Central memory CD8-positive, alpha-beta T cell (primary cell): ENCODE measurements around the gene TRRAP.

Experiments used
- ATAC-seq: fragments of 150-1000 bp; cut with Tn5 transposase; replicated peaks from 2 replicates; pipeline ENCODE4 v1.10.0; 2022; ENCODE audit warnings: mild to moderate bottlenecking, moderate FRiP score, moderate number of reproducible peaks; ENCODE audit not compliant: poor library complexity, severe bottlenecking; ENCODE audit errors: extremely low read depth
- DNase-seq, 2 donors: peaks; one replicate each; pipeline ENCODE4 v3.0.0; 2021; ENCODE audit warnings: low spot score in 2 of 2
- H3K27ac Mint-ChIP-seq: one replicate; pipeline ENCODE4 v1.8.0; 2022; ENCODE audit warnings: low read depth, mild to moderate bottlenecking, moderate library complexity, mixed read lengths
- H3K27me3 Mint-ChIP-seq: one replicate; pipeline ENCODE4 v1.8.0; 2022; ENCODE audit warnings: mixed read lengths
- H3K36me3 Mint-ChIP-seq: one replicate; pipeline ENCODE4 v1.8.0; 2022; ENCODE audit warnings: mild to moderate bottlenecking, moderate library complexity, mixed read lengths; ENCODE audit not compliant: insufficient read depth
- H3K4me1 Mint-ChIP-seq: one replicate; pipeline ENCODE4 v1.8.0; 2022; ENCODE audit warnings: mixed read lengths
- H3K4me3 Mint-ChIP-seq: one replicate; pipeline ENCODE4 v1.8.0; 2022; ENCODE audit warnings: mild to moderate bottlenecking, moderate library complexity, mixed read lengths
- H3K9me3 Mint-ChIP-seq: one replicate; pipeline ENCODE4 v1.8.0; 2022; ENCODE audit warnings: mixed read lengths

The TRRAP gene

DNA sequence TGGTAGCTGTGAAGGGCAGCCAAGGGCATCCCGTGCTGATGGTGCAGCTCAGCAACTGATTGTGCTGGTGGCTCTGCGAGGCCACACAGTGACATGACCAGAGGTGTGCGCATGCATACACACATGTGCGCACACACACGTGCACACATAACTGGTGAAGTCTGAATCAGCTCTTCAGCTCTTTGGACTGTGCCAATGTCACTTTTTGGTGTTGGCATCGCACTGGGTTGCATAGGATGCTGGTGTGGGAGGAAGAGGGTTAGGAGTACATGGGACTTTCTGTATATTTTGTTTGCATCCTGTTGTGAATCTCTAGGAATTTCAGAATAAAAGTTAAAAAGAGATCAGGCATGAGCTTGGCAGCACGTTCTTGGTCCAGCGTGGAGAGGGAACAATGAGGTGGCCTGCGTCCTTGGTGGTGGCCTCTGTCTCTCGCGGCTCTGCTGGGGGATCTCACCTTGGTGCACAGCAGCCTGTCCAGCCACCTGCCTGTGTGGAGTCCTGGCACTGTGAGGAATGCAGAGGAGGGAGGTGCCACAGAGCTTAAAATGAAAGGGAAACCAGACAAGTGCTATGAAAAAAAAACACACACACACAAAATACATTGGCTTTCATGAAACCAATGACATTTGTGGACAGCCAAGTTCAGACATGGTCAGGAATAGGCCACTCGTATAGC lies 124.0 kb downstream of the TRRAP start:
- Mint-ChIP-seq H3K27ac (no peak overlapping the region), H3K36me3 (peaks cover 53% of the 10 kb centered on the region), H3K4me3 (no peak overlapping the region), H3K4me1 (no peaks in the 10 kb centered on the region), H3K27me3 (no peaks in the 10 kb centered on the region), H3K9me3 (no peaks in the 10 kb centered on the region)
- DNase-seq: no peak
- ATAC-seq: no peak

DNA sequence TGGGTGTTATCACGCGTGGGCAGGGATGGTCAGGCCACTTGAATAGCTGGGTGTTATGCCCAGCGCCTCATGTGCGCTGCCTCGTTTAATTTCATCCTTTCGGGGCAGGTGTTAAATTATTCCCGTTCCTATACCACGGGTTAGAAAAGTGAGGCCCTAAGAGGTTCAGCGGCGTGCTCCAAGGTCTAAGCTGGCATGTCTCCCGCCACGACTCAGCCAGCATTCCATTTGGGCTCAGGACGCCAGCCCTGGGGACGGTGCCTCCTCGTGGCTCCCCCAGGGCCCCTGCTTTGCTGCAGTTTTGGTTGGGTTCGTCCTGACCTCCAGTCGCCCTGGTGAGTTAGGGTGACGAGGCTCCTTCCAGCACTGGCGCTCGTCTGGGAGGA lies 124.5 kb downstream of the TRRAP start:
- no peaks in the 10 kb centered on the region for H3K4me1 Mint-ChIP-seq
- DNase-seq (no peak), ATAC-seq (no peak)
- peaks cover 54% of the 10 kb centered on the region for H3K36me3 Mint-ChIP-seq
- no peak overlapping the region for H3K4me3 Mint-ChIP-seq
- H3K9me3 Mint-ChIP-seq: no peaks in the 10 kb centered on the region
- no peaks in the 10 kb centered on the region for H3K27me3 Mint-ChIP-seq
- no peak overlapping the region for H3K27ac Mint-ChIP-seq

DNA sequence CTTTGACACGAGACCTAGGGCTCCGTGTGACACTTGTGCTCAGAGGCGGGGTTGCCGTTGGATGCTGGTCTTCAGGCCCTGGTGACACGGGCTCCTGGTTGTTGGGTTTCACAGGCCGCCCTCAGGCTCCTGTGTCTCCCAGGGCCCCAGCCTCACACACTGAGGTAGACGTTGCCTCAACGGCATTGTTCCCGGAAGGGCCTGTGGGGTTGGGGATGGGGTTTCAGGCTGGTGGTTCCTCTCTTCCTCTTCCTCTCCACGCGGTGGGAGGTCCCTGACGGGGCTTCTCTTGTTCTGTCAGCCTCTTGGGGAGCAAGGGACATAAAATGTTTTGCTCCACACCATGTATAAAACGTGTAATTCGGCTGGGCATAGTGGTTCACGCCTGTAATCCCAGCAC lies 125.1 kb downstream of the TRRAP start:
- peaks cover 52% of the 10 kb centered on the region for H3K36me3 Mint-ChIP-seq
- no peak overlapping the region for H3K27ac Mint-ChIP-seq
- ATAC-seq: no peak

DNA sequence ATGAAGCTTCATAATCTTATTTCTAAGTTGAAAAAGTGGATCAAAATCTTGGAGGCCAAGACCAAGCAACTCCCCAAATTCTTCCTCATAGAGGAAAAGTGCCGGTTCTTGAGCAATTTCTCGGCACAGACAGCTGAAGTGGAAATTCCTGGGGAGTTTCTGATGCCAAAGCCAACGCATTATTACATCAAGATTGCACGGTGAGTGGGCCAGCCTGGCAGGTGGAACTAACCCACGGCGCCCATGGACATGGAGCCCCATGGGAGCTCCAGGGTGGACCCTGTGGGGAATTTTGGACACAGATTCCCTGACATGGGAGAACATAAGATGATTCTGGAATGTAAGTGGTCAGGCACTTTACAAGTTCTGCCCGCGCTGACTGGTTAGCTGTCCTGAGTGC lies 125.9 kb downstream of the TRRAP start:
- H3K27me3 Mint-ChIP-seq: no peaks in the 10 kb centered on the region
- H3K4me1 Mint-ChIP-seq: no peaks in the 10 kb centered on the region
- DNase-seq: peak in 1 of 2 donors; percentile 1
- H3K27ac Mint-ChIP-seq: no peak overlapping the region
- peaks cover 56% of the 10 kb centered on the region for H3K36me3 Mint-ChIP-seq
- no peaks in the 10 kb centered on the region for H3K9me3 Mint-ChIP-seq
- no peak for ATAC-seq
- no peak overlapping the region for H3K4me3 Mint-ChIP-seq

More for the DNA sequence above, 125.1 kb downstream of the TRRAP start:
- Mint-ChIP-seq H3K4me1 (no peaks in the 10 kb centered on the region), H3K27me3 (no peaks in the 10 kb centered on the region), H3K4me3 (no peak overlapping the region), H3K9me3 (no peaks in the 10 kb centered on the region)
- no peak for DNase-seq

DNA sequence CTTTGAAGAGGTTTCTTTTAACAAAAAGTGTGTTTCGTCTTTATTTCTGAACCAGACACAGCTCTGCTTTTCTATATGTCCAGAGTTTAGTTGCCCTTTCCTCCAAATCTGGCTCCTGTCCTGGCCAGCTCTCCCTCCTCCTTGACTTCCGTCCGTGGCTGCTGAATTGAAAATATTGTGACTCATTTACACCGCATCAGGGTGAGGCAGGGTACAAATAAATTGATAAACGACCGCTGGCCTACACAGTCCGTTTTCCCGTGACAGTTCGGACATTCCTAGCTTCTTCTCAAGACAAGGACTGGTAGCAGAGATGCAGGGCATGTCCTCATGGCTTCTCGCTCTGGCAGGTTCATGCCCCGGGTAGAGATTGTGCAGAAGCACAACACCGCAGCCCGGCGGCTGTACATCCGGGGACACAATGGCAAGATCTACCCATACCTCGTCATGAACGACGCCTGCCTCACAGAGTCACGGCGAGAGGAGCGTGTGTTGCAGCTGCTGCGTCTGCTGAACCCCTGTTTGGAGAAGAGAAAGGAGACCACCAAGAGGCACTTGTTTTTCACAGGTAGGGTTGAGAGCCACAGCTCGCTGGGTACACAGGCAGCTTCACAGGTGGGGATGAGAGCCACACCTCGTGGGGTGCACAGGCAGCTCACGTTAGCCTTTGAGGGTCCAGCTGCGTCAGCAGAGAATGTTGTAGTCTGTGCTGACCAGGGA lies 126.6 kb downstream of the TRRAP start:
- DNase-seq: peak in 1 of 2 donors; percentile 10
- H3K4me1 Mint-ChIP-seq: no peaks in the 10 kb centered on the region
- H3K27ac Mint-ChIP-seq: peak overlapping the region; percentile 45
- H3K4me3 Mint-ChIP-seq: no peak overlapping the region
- H3K9me3 Mint-ChIP-seq: no peaks in the 10 kb centered on the region
- no peaks in the 10 kb centered on the region for H3K27me3 Mint-ChIP-seq
- ATAC-seq: no peak
- H3K36me3 Mint-ChIP-seq: peaks cover 56% of the 10 kb centered on the region

DNA sequence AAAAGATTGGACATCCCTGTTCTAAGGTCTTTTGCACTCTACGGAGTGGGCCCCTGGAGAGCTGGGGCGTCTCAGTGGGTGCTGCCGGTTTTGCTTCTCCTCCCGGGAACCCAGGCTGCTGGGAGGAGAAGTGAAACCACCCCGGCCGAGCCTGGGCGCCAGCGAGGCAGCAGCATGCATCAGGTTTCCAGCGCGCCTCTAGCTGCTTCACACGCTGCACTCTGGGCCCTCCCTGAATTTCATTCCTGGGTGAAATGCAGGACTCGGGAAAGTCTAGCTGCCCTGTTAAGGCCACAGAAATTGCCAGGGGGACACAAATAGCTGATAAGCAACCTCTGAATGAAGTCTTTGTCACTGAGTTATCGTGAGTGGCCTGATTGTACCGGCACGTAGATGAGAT lies 127.4 kb downstream of the TRRAP start:
- DNase-seq (peak in 1 of 2 donors; percentile 4), ATAC-seq (no peak)
- H3K27ac Mint-ChIP-seq: no peak overlapping the region
- H3K36me3 Mint-ChIP-seq: peaks cover 60% of the 10 kb centered on the region
- H3K27me3 Mint-ChIP-seq: no peaks in the 10 kb centered on the region
- H3K4me3 Mint-ChIP-seq: no peak overlapping the region
- no peaks in the 10 kb centered on the region for H3K4me1 Mint-ChIP-seq
- H3K9me3 Mint-ChIP-seq: no peaks in the 10 kb centered on the region

DNA sequence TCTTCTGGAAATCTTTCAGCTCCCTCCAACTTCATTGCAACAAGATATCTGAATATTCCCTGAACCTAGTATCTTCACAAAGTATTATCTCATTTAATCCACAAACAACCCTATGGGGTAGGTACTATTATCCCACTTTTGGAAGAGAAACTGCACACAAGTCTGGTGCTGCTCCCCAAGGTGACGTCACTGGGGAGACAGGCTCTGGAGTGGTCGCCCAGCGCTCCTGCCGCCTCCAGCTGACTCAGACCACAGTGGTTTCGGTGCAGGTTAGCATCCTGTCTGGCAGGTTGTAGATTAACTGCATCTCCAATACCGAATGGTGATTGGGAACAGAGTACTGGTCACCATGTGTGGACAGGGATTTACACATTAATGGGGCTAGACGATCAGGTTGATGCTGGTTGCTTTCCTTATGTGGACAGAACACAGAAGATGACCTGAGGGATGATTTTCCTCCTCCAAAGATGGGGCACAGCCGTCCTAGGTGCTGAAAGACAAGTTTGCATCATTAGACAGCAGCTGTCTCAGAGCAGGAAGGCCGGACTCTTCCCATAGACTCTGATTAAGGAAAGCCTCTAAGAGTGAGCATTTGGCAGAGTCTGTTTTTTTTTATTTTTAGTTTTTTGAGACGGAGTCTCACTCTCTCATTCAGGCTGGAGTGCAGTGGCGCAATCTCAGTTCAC lies 128.6 kb downstream of the TRRAP start:
- H3K27ac Mint-ChIP-seq: no peak overlapping the region
- H3K4me3 Mint-ChIP-seq: no peak overlapping the region
- no peaks in the 10 kb centered on the region for H3K27me3 Mint-ChIP-seq
- no peak for ATAC-seq
- DNase-seq: peak in 1 of 2 donors; percentile 11
- no peaks in the 10 kb centered on the region for H3K9me3 Mint-ChIP-seq
- H3K36me3 Mint-ChIP-seq: peaks cover 64% of the 10 kb centered on the region
- no peaks in the 10 kb centered on the region for H3K4me1 Mint-ChIP-seq

DNA sequence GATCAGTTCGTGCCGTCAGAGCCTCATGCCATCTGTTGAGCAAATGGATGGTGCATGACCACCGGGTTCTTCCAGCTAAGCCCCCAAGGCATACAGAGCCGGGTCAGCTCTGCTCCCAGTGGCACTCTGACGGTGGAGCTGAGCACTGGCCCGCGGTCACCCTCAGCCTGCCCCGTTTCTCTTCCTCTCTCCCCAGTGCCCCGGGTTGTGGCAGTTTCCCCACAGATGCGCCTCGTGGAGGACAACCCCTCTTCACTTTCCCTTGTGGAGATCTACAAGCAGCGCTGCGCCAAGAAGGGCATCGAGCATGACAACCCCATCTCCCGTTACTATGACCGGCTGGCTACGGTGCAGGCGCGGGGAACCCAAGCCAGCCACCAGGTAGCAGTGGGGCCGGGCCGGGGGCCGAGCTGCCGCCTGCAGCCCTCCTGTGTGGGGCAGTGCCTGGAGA lies 129.9 kb downstream of the TRRAP start:
- peak in 1 of 2 donors; percentile 10 for DNase-seq
- H3K4me1 Mint-ChIP-seq: no peaks in the 10 kb centered on the region
- no peaks in the 10 kb centered on the region for H3K9me3 Mint-ChIP-seq
- H3K4me3 Mint-ChIP-seq: no peak overlapping the region
- no peak for ATAC-seq
- no peaks in the 10 kb centered on the region for H3K27me3 Mint-ChIP-seq
- H3K36me3 Mint-ChIP-seq: peaks cover 67% of the 10 kb centered on the region
- H3K27ac Mint-ChIP-seq: no peak overlapping the region

DNA sequence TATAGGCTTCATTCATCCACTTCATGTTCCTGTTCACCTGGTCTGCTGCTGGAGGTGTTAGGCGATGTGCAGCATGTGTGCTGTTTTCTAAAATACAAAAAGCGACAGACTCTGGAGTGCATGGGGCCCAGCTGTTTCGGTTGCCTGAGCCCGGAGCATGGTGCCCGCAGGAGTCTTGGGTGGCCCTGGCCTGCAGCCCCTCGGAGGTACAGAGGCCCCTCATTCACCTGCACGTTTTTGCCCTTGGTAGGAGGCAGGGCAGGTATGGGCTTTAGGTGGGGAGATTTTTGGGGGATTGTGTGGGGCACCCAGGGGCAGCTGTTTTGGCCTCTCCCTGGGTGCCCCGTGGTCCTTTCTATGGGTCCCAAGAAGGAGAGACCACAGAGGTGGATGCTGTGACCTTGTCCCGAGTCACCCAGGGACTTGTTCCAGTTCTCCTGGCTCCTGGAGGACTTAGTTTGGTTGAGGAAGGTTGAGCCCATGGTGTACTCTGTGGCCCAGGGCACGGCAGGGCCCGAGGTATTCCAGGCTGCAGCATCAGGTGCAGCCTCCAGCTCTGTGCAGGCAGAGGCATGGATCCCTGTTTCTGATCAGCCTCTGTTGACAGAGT lies 130.7 kb downstream of the TRRAP start:
- H3K36me3 Mint-ChIP-seq: peaks cover 70% of the 10 kb centered on the region
- no peak for ATAC-seq
- no peaks in the 10 kb centered on the region for H3K4me1 Mint-ChIP-seq
- peak in 1 of 2 donors; percentile 6 for DNase-seq
- H3K27ac Mint-ChIP-seq: no peak overlapping the region
- H3K9me3 Mint-ChIP-seq: no peaks in the 10 kb centered on the region
- H3K4me3 Mint-ChIP-seq: no peak overlapping the region
- H3K27me3 Mint-ChIP-seq: no peaks in the 10 kb centered on the region

DNA sequence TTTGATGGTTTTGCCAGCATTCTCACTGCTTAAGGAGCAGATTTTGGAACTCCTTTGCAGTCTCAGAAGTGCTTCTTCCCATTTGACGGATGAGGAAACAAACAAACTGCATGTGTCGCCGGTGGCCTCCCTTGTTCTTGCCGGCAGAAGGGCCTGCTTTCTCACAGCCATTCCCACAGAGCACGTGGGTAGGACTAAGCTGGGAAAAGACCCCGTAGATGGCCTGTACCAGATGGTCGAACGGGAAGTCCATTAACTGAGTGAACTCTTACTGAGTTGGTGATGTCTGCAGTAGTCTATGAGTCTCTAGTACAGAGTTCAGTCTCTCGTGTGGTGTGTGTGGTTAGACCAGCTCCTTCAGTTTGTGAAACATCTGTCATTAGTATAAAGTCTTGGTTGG lies 131.9 kb downstream of the TRRAP start:
- Mint-ChIP-seq H3K9me3 (no peaks in the 10 kb centered on the region), H3K27me3 (no peaks in the 10 kb centered on the region), H3K4me3 (no peak overlapping the region), H3K36me3 (peaks cover 68% of the 10 kb centered on the region), H3K4me1 (peaks cover 4% of the 10 kb centered on the region), H3K27ac (no peak overlapping the region)
- DNase-seq: no peak
- ATAC-seq: no peak

DNA sequence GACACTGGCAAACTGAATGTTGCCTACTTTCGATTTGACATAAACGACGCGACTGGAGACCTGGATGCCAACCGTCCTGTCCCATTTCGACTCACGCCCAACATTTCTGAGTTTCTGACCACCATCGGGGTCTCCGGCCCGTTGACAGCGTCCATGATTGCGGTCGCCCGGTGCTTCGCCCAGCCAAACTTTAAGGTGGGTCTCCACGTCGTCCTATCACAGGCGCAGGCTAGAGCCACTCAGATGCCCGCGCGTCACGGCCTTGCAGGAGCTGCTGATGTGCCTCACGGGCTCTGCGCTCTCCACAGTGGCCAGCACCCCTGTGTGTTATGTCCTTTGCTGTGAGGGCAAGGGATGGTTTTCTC lies 133.0 kb downstream of the TRRAP start:
- Mint-ChIP-seq H3K4me1 (peaks cover 4% of the 10 kb centered on the region), H3K36me3 (peaks cover 65% of the 10 kb centered on the region), H3K27me3 (no peaks in the 10 kb centered on the region), H3K9me3 (no peaks in the 10 kb centered on the region), H3K27ac (no peak overlapping the region), H3K4me3 (no peak overlapping the region)
- no peak for DNase-seq
- ATAC-seq: no peak

DNA sequence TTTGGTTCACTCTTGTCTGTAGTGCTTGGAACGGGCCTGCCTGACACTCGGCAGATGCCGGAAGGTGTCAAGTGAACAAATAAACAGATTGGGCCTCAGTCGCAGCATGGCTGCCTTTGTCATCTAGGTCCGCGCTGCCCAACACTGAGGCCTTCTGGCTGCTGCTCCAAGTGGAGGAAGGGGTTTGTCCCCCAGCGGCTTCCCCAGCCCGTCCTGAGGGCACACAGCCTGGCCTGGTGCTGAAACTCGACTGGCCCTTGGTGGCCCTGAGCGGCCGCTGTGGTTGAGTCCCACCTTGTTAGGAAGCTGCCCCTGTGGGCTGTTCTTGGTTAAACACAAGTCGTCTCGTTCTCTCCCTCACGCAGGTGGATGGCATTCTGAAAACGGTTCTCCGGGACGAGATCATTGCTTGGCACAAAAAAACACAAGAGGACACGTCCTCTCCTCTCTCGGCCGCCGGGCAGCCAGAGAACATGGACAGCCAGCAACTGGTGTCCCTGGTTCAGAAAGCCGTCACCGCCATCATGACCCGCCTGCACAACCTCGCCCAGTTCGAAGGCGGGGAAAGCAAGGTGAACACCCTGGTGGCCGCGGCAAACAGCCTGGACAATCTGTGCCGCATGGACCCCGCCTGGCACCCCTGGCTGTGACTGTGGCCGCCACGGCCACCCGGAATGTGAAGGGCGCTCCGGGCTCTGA lies 133.5 kb downstream of the TRRAP start:
- no peak overlapping the region for H3K4me3 Mint-ChIP-seq
- H3K9me3 Mint-ChIP-seq: no peaks in the 10 kb centered on the region
- H3K27ac Mint-ChIP-seq: no peak overlapping the region
- DNase-seq: no peak
- peaks cover 4% of the 10 kb centered on the region for H3K4me1 Mint-ChIP-seq
- H3K27me3 Mint-ChIP-seq: no peaks in the 10 kb centered on the region
- no peak for ATAC-seq
- H3K36me3 Mint-ChIP-seq: peaks cover 64% of the 10 kb centered on the region
